H1 (cell line): ENCODE data around the gene TMEM150A. TPM values are rescaled to one million over a fixed set of nuclear protein-coding genes. Genes with fewer than 3 reads are reported as not detected.

Source experiments
- CHD1 ChIP-seq: IDR thresholded peaks from 2 replicates; pipeline ENCODE4 v1.6.1; 2012; ENCODE audit warnings: low read depth, low read length, improper control_type of control experiment
- POLR2A ChIP-seq, 2 experiments: IDR thresholded peaks; 1 replicate in 1 of 2; 2 replicates in 1 of 2; pipeline ENCODE4 v1.6.1; 2011; ENCODE audit warnings: low read depth in 2 of 2, low read length in 2 of 2, mild to moderate bottlenecking in 2 of 2; ENCODE audit errors: control extremely low read depth in 1 of 2
- POU5F1 ChIP-seq: IDR thresholded peaks from 2 replicates; pipeline ENCODE4 v1.6.1; 2011; ENCODE audit warnings: low read depth, mild to moderate bottlenecking, low read length, moderate library complexity
- RAD21 ChIP-seq, 2 experiments: IDR thresholded peaks in 1 of 2; conservative IDR thresholded peaks in 1 of 2; 2 replicates each; pipeline ENCODE4 v1.6.1; 2011; ENCODE audit warnings: low read depth in 2 of 2, low read length in 2 of 2, improper control_type of control experiment in 1 of 2, inconsistent platforms in 1 of 2, mild to moderate bottlenecking in 1 of 2, moderate library complexity in 1 of 2
- SIX5 ChIP-seq: IDR thresholded peaks from 2 replicates; pipeline ENCODE4 v1.6.1; 2011; ENCODE audit warnings: mild to moderate bottlenecking, low read depth, low read length
- YY1 ChIP-seq: IDR thresholded peaks from 2 replicates; pipeline ENCODE4 v1.6.1; 2011; ENCODE audit warnings: low read depth, mild to moderate bottlenecking, low read length
- polyA plus RNA-seq, 7 experiments: library from polyadenylated mRNA; depleted of rRNA in 3 of 7; stranded (reverse) in 5 of 7; unstranded in 2 of 7; fragments of >200 nt in 5 of 7; fragments of 200-250 nt in 2 of 7; gene quantifications; 1 replicate in 5 of 7; 2 replicates in 1 of 7; 4 replicates in 1 of 7; pipeline versions ENCODE4 v1.2.1 to v1.2.3, GENCODE V29; 2011 to 2013; ENCODE audit warnings: missing spikeins in 2 of 7, mixed read lengths in 2 of 7
- total RNA-seq: library from RNA; stranded (reverse); fragmentation: NEBNext Ultra II Directional; extraction: Animal tissue kit (Norgen Biotek cat#: 25700); gene quantifications from 2 replicates; pipeline ENCODE4 v1.2.1, GENCODE V29; 2021
- TF ChIP-seq, protein P1 (sequence below): fragments of 300-600 bp; sonication (generic); IDR thresholded peaks from 2 replicates; pipeline ENCODE4 v1.7.1; 2012; ENCODE audit warnings: low read length, moderate library complexity, mild to moderate bottlenecking, inconsistent platforms; ENCODE audit not compliant: insufficient replicate concordance
- TF ChIP-seq, protein P2 (sequence below): IDR thresholded peaks from 2 replicates; pipeline ENCODE4 v1.6.1; 2012; ENCODE audit warnings: inconsistent platforms

Gene TMEM150A
- total and polyA plus RNA-seq, 2 of the 8 experiments (the other 6 are each of a cell fraction or from before 2014, with no cell fraction given), result 19.8 to 29.9 TPM

GRCh38 chr2:85597241-85597640, 5.3 kb downstream of the TMEM150A start (continued):
- TF ChIP-seq, protein P1, sequence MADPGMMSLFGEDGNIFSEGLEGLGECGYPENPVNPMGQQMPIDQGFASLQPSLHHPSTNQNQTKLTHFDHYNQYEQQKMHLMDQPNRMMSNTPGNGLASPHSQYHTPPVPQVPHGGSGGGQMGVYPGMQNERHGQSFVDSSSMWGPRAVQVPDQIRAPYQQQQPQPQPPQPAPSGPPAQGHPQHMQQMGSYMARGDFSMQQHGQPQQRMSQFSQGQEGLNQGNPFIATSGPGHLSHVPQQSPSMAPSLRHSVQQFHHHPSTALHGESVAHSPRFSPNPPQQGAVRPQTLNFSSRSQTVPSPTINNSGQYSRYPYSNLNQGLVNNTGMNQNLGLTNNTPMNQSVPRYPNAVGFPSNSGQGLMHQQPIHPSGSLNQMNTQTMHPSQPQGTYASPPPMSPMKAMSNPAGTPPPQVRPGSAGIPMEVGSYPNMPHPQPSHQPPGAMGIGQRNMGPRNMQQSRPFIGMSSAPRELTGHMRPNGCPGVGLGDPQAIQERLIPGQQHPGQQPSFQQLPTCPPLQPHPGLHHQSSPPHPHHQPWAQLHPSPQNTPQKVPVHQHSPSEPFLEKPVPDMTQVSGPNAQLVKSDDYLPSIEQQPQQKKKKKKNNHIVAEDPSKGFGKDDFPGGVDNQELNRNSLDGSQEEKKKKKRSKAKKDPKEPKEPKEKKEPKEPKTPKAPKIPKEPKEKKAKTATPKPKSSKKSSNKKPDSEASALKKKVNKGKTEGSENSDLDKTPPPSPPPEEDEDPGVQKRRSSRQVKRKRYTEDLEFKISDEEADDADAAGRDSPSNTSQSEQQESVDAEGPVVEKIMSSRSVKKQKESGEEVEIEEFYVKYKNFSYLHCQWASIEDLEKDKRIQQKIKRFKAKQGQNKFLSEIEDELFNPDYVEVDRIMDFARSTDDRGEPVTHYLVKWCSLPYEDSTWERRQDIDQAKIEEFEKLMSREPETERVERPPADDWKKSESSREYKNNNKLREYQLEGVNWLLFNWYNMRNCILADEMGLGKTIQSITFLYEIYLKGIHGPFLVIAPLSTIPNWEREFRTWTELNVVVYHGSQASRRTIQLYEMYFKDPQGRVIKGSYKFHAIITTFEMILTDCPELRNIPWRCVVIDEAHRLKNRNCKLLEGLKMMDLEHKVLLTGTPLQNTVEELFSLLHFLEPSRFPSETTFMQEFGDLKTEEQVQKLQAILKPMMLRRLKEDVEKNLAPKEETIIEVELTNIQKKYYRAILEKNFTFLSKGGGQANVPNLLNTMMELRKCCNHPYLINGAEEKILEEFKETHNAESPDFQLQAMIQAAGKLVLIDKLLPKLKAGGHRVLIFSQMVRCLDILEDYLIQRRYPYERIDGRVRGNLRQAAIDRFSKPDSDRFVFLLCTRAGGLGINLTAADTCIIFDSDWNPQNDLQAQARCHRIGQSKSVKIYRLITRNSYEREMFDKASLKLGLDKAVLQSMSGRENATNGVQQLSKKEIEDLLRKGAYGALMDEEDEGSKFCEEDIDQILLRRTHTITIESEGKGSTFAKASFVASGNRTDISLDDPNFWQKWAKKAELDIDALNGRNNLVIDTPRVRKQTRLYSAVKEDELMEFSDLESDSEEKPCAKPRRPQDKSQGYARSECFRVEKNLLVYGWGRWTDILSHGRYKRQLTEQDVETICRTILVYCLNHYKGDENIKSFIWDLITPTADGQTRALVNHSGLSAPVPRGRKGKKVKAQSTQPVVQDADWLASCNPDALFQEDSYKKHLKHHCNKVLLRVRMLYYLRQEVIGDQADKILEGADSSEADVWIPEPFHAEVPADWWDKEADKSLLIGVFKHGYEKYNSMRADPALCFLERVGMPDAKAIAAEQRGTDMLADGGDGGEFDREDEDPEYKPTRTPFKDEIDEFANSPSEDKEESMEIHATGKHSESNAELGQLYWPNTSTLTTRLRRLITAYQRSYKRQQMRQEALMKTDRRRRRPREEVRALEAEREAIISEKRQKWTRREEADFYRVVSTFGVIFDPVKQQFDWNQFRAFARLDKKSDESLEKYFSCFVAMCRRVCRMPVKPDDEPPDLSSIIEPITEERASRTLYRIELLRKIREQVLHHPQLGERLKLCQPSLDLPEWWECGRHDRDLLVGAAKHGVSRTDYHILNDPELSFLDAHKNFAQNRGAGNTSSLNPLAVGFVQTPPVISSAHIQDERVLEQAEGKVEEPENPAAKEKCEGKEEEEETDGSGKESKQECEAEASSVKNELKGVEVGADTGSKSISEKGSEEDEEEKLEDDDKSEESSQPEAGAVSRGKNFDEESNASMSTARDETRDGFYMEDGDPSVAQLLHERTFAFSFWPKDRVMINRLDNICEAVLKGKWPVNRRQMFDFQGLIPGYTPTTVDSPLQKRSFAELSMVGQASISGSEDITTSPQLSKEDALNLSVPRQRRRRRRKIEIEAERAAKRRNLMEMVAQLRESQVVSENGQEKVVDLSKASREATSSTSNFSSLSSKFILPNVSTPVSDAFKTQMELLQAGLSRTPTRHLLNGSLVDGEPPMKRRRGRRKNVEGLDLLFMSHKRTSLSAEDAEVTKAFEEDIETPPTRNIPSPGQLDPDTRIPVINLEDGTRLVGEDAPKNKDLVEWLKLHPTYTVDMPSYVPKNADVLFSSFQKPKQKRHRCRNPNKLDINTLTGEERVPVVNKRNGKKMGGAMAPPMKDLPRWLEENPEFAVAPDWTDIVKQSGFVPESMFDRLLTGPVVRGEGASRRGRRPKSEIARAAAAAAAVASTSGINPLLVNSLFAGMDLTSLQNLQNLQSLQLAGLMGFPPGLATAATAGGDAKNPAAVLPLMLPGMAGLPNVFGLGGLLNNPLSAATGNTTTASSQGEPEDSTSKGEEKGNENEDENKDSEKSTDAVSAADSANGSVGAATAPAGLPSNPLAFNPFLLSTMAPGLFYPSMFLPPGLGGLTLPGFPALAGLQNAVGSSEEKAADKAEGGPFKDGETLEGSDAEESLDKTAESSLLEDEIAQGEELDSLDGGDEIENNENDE, result no peak
- no peak for TF ChIP-seq YY1
- no peak for TF ChIP-seq SIX5
- TF ChIP-seq, protein P2, sequence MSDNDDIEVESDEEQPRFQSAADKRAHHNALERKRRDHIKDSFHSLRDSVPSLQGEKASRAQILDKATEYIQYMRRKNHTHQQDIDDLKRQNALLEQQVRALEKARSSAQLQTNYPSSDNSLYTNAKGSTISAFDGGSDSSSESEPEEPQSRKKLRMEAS, result no peak
- TF ChIP-seq RAD21 (IDR thresholded peaks at IDR 0.05 in 1 of 2, conservative IDR thresholded peaks at IDR 0.05 in 1 of 2; ENCODE audit: low read depth in 2 of 2, low read length in 2 of 2), result no peak
- TF ChIP-seq POLR2A (IDR thresholded peaks at IDR 0.05; ENCODE audit: control extremely low read depth in 1 of 2, low read depth in 2 of 2, low read length in 2 of 2), result no peak
- no peak for TF ChIP-seq POU5F1
- TF ChIP-seq CHD1, result no peak
